Subcutaneous adipose tissue (tissue), 4 donors: ENCODE measurements around the gene POLR3C. TPM values are rescaled to one million over a fixed set of nuclear protein-coding genes. Genes with fewer than 3 reads are reported as not detected.

Experiments
- CTCF ChIP-seq: fragments of 450-650 bp; IDR thresholded peaks from one replicate; pipeline ENCODE4 v1.5.1; 2016; ENCODE audit warnings: low read depth, mild to moderate bottlenecking, control low read depth, antibody characterized with exemption, moderate library complexity
- total RNA-seq, 4 donors: library from RNA; depleted of rRNA; stranded (reverse); fragments of >200 nt; gene quantifications; one replicate each; pipeline ENCODE4 v1.1.0, GENCODE V29; 2016

The POLR3C gene
- total RNA-seq, 4 donors from 2014 or later, result 30.5 to 39.0 (median 37.1) TPM

- no peak for TF ChIP-seq CTCF
Measured at GRCh38 chr1:145786271-145786670, 37.7 kb upstream of the POLR3C start.

- no peak for TF ChIP-seq CTCF
Measured at GRCh38 chr1:145788580-145788979, 35.4 kb upstream of the POLR3C start.

- TF ChIP-seq CTCF, result no peak
Measured at GRCh38 chr1:145792484-145792883, 31.5 kb upstream of the POLR3C start.

- no peak for TF ChIP-seq CTCF
Measured at GRCh38 chr1:145795257-145795881, 28.6 kb upstream of the POLR3C start.

GRCh38 chr1:145796753-145797152 is 27.2 kb upstream of the POLR3C start:
- no peak for TF ChIP-seq CTCF

- no peak for TF ChIP-seq CTCF
Measured at GRCh38 chr1:145799806-145800205, 24.2 kb upstream of the POLR3C start.

- no peak for TF ChIP-seq CTCF
Measured at GRCh38 chr1:145804235-145805045, 19.6 kb upstream of the POLR3C start.
